Measurements from ENCODE around the gene CDC20. TPM values are rescaled to one million over a fixed set of nuclear protein-coding genes. Genes with fewer than 3 reads are reported as not detected.

The CDC20 gene
- polyA plus RNA-seq, 1 donor = 20.7 TPM

DNA sequence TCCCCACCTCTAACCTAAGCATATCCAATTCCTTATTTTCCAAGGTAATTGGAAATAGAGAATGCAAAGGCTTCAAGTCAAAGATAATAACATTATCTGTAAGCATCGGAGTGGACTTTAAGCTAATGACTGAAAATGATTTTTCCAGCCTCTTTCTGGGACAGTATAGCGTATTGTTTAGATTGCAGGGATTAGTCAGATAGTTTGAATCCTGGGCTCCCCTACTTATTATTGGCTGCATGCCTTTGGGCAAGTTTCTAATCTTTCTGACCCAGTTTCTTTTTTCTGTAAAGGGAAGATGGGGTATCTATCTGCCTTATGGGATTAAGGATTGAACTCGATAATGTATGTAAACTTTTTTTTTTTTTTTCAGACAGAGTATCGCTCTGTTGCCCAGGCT is 1.5 kb upstream of the CDC20 start:
- Histone ChIP-seq H3K27me3 (ENCODE audit: control insufficient read depth, insufficient read depth, low read length) (no peaks in the 10 kb centered on the region), H3K4me3 (ENCODE audit: low read length) (no peak overlapping the region), H3K9me3 (ENCODE audit: control insufficient read depth, low read depth, low read length) (no peaks in the 10 kb centered on the region), H3K36me3 (ENCODE audit: control insufficient read depth, insufficient read depth, low read length) (peaks cover 17% of the 10 kb centered on the region), H3K4me1 (ENCODE audit: control insufficient read depth, insufficient read depth, low read length) (peaks cover 14% of the 10 kb centered on the region), H3K27ac (ENCODE audit: low read length) (no peak overlapping the region)
- DNase-seq = no peak
- WGBS (ENCODE audit: insufficient coverage, low lambda C conversion rate) = no CpG with 5 or more reads among the region's 4 CpGs

DNA sequence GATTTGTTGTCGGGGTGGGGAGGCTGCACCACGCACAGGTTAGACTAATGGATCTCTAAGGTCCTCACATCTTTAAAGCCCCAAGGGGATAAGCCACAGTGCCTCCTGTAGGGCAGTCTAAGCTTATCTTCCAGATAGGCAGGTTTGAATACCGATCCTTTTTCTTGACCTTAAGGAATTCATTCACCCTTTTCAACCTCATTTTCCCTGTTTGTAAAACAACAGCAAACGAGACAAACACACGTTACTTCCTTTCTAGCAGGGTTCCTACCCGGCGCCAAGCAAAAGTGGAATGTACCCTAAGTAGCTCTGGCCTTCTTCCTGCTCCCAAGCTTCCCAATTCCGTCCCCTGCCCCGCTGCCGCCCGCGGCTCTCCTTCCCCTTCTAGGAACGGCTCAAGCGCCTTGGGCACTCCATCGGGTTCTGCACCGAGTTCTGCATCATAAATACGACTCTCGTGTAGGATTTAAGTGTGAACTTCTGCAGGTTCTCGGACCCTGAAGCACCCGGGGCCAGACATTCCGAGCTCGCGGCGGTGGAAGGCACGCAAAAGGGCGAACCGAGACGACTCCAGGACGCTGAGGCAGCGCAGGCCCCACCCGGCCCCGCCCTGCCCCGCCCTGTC is 548 bp upstream of the CDC20 start:
- no CpG with 5 or more reads among the region's 33 CpGs for WGBS (ENCODE audit: insufficient coverage, low lambda C conversion rate)
- H3K9me3 ChIP-seq (ENCODE audit: control insufficient read depth, low read depth, low read length) = no peaks in the 10 kb centered on the region
- H3K4me1 ChIP-seq (ENCODE audit: control insufficient read depth, insufficient read depth, low read length) = peaks cover 14% of the 10 kb centered on the region
- peak overlapping the region; percentile 95 for H3K27ac ChIP-seq (ENCODE audit: low read length)
- peak; percentile 38 to 66 for DNase-seq
- peak overlapping the region; percentile 82 for H3K4me3 ChIP-seq (ENCODE audit: low read length)
- H3K27me3 ChIP-seq (ENCODE audit: control insufficient read depth, insufficient read depth, low read length) = no peaks in the 10 kb centered on the region
- H3K36me3 ChIP-seq (ENCODE audit: control insufficient read depth, insufficient read depth, low read length) = peaks cover 24% of the 10 kb centered on the region

DNA sequence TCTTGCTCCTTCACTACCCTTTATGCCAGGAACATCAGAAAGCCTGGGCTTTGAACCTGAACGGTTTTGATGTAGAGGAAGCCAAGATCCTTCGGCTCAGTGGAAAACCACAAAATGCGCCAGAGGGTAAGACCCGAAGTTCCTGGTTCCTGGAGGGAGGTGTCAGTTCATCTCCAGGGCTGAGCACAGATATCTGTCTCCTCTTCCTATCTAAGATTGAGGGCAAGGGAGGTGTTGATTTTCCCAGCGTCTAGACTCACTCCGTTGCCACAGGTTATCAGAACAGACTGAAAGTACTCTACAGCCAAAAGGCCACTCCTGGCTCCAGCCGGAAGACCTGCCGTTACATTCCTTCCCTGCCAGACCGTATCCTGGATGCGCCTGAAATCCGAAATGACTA is 915 bp downstream of the CDC20 start:
- no peaks in the 10 kb centered on the region for H3K27me3 ChIP-seq (ENCODE audit: control insufficient read depth, insufficient read depth, low read length)
- H3K4me3 ChIP-seq (ENCODE audit: low read length) = peak overlapping the region; percentile 82
- H3K36me3 ChIP-seq (ENCODE audit: control insufficient read depth, insufficient read depth, low read length) = peaks cover 38% of the 10 kb centered on the region
- 25% methylated on average over 2 of the region's 11 CpGs for WGBS (ENCODE audit: insufficient coverage, low lambda C conversion rate)
- DNase-seq = no peak
- no peaks in the 10 kb centered on the region for H3K9me3 ChIP-seq (ENCODE audit: control insufficient read depth, low read depth, low read length)
- peaks cover 28% of the 10 kb centered on the region for H3K4me1 ChIP-seq (ENCODE audit: control insufficient read depth, insufficient read depth, low read length)
- no peak overlapping the region for H3K27ac ChIP-seq (ENCODE audit: low read length)

DNA sequence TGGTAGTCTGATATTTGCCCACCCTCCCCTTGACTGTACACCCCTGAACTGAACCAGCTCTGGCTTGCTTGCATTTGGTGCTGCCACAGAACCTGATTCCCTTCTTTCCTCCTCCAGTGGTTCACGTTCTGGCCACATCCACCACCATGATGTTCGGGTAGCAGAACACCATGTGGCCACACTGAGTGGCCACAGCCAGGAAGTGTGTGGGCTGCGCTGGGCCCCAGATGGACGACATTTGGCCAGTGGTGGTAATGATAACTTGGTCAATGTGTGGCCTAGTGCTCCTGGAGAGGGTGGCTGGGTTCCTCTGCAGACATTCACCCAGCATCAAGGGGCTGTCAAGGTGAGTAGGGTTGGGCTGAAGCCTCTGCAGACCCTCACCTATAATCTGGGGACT is 1.8 kb downstream of the CDC20 start:
- Histone ChIP-seq H3K9me3 (ENCODE audit: control insufficient read depth, low read depth, low read length) (no peaks in the 10 kb centered on the region), H3K27me3 (ENCODE audit: control insufficient read depth, insufficient read depth, low read length) (no peaks in the 10 kb centered on the region), H3K27ac (ENCODE audit: low read length) (no peak overlapping the region), H3K36me3 (ENCODE audit: control insufficient read depth, insufficient read depth, low read length) (peaks cover 47% of the 10 kb centered on the region), H3K4me3 (ENCODE audit: low read length) (no peak overlapping the region), H3K4me1 (ENCODE audit: control insufficient read depth, insufficient read depth, low read length) (peaks cover 32% of the 10 kb centered on the region)
- WGBS (ENCODE audit: insufficient coverage, low lambda C conversion rate) = no CpG with 5 or more reads among the region's 4 CpGs
- no peak for DNase-seq

DNA sequence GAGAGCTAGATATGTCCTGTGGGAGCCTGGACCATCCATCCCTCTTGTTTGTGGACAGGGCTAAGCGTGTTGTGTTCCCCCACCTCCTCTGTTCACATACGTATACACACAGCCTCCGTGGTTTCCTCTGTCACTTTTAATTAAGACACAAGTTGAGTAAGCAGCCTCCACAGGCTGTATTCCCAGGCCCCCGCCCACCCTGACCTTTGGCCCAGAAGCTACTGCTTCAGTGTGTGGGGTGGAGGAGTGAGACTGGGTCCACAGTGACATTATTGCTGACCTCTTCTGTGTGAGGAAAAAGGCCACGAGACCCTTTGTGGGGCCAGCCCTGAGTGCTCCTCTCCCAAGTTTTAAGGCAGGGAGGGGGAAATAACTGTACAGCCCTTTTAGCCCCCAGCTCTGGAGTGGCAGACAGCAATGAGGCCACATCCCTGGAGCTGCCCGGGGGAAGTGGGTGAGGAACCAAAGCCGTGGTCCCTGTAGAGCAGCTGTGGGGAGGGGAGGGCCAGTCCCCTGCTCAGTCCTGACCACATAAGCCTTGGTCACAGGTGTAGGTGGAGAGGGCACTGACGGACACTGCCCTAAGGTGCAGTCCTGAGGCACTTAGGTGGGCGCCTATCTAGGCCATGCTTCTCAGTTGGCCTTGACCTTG is 4.6 kb downstream of the CDC20 start:
- H3K36me3 ChIP-seq (ENCODE audit: control insufficient read depth, insufficient read depth, low read length) = peaks cover 48% of the 10 kb centered on the region
- H3K4me3 ChIP-seq (ENCODE audit: low read length) = no peak overlapping the region
- peaks cover 41% of the 10 kb centered on the region for H3K4me1 ChIP-seq (ENCODE audit: control insufficient read depth, insufficient read depth, low read length)
- H3K9me3 ChIP-seq (ENCODE audit: control insufficient read depth, low read depth, low read length) = no peaks in the 10 kb centered on the region
- no peak overlapping the region for H3K27ac ChIP-seq (ENCODE audit: low read length)
- no peaks in the 10 kb centered on the region for H3K27me3 ChIP-seq (ENCODE audit: control insufficient read depth, insufficient read depth, low read length)
- peak in 1 of 2 donors; percentile 61 for DNase-seq
- WGBS (ENCODE audit: insufficient coverage, low lambda C conversion rate) = no CpG with 5 or more reads among the region's 9 CpGs

DNA sequence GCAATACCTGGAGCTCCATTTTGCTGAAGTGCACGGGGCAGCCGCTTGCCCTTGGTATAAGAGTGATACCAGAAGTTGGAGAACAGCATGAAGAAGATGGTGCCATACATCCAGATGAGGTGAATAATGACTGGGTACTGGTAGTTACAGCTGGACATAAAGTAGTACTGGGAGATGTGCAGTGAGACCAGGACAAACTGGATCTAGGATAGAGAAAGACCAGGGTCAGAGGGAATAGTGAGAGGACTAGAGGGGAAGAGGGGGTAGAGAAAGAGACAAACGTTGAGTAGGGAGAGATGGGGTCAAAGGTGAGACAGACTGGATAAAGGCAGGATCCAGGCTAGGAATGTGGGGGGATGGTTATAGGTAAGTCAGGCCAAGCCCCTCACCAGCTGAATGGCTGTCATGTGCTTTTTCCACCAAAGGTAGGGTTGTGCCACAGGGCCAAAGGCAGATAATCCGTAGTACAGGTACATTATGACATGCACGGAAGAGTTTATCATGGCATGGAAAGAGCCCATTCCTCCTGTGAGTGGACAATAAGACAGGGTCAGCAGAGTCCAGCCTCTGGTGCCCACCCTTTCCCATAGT is 5.2 kb downstream of the CDC20 start:
- Histone ChIP-seq H3K27ac (ENCODE audit: low read length) (no peak overlapping the region), H3K27me3 (ENCODE audit: control insufficient read depth, insufficient read depth, low read length) (no peaks in the 10 kb centered on the region), H3K4me1 (ENCODE audit: control insufficient read depth, insufficient read depth, low read length) (peaks cover 46% of the 10 kb centered on the region), H3K36me3 (ENCODE audit: control insufficient read depth, insufficient read depth, low read length) (peaks cover 48% of the 10 kb centered on the region), H3K4me3 (ENCODE audit: low read length) (no peak overlapping the region), H3K9me3 (ENCODE audit: control insufficient read depth, low read depth, low read length) (no peaks in the 10 kb centered on the region)
- DNase-seq = no peak
- no CpG with 5 or more reads among the region's 5 CpGs for WGBS (ENCODE audit: insufficient coverage, low lambda C conversion rate)

DNA sequence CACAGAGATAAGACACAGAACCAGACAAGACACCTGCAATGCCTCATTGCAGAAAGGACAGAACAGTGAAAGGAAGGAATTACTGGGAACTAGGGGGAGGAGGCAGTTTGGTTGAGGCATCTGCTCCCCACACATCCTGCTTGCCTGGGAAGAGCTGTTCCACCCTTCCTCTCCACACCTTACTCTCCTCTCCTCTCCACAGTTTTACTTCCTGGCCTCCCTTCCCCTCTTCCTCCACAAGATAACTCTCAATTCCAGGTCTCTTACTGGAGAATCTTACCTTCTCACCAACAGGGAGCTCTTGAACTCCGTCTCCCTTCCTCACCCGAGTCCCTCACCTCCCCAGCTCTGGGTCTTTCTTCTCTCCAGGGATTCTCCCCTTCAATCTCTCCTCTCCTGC is 6.9 kb downstream of the CDC20 start:
- Histone ChIP-seq H3K27ac (ENCODE audit: low read length) (peak overlapping the region; percentile 81), H3K27me3 (ENCODE audit: control insufficient read depth, insufficient read depth, low read length) (no peaks in the 10 kb centered on the region), H3K4me3 (ENCODE audit: low read length) (no peak overlapping the region), H3K36me3 (ENCODE audit: control insufficient read depth, insufficient read depth, low read length) (peaks cover 46% of the 10 kb centered on the region), H3K9me3 (ENCODE audit: control insufficient read depth, low read depth, low read length) (no peaks in the 10 kb centered on the region), H3K4me1 (ENCODE audit: control insufficient read depth, insufficient read depth, low read length) (peaks cover 42% of the 10 kb centered on the region)
- WGBS (ENCODE audit: insufficient coverage, low lambda C conversion rate) = 75% methylated on average over 2 of the region's 2 CpGs
- DNase-seq = no peak

DNA sequence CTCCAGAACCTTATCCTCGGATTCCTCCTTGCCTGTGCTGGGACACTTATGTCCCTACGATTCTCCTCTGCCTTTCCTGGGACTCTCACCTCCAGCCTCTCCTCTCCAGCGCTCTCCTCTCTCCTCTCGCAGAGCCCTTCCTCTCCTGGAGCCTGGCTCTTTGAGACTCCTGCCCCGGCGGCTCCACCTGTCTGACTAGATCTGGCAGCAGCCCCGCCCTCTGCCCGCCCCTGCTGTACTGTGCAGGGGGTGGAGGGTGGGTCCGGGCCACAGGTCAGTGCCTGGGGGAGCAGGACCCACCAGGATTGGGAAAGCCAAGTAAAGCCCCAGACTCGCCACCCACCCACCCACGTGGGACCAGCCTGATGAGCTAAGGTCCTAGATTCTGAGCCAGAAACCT is 7.4 kb downstream of the CDC20 start:
- H3K9me3 ChIP-seq (ENCODE audit: control insufficient read depth, low read depth, low read length) = no peaks in the 10 kb centered on the region
- peaks cover 41% of the 10 kb centered on the region for H3K36me3 ChIP-seq (ENCODE audit: control insufficient read depth, insufficient read depth, low read length)
- H3K27ac ChIP-seq (ENCODE audit: low read length) = peak overlapping the region; percentile 81
- peak; percentile 70 to 86 for DNase-seq
- H3K4me3 ChIP-seq (ENCODE audit: low read length) = peak overlapping the region; percentile 68
- peaks cover 42% of the 10 kb centered on the region for H3K4me1 ChIP-seq (ENCODE audit: control insufficient read depth, insufficient read depth, low read length)
- H3K27me3 ChIP-seq (ENCODE audit: control insufficient read depth, insufficient read depth, low read length) = no peaks in the 10 kb centered on the region
- WGBS (ENCODE audit: insufficient coverage, low lambda C conversion rate) = no CpG with 5 or more reads among the region's 11 CpGs

DNA sequence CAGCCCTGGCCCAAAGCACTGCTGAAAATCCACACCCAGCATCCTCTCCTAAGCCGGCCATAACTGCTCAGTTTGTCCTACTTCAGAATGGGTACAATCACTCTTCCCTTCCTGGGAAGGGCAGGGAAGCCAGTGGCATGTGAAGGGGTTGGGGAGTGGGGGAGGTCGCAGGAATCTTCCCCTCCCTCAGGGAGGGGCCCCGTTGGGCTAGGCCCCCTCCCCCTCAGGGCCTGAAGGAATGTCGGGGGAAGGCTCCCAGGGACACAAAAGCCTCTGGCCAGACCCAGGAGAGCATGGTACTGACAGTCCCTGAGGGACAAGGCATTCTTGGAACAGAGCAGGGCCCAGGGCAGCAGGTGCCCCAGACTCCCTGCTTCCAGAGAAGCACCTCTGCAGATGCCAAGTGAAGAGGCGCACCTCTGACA is 7.8 kb downstream of the CDC20 start:
- no peaks in the 10 kb centered on the region for H3K27me3 ChIP-seq (ENCODE audit: control insufficient read depth, insufficient read depth, low read length)
- no peak for DNase-seq
- H3K36me3 ChIP-seq (ENCODE audit: control insufficient read depth, insufficient read depth, low read length) = peaks cover 37% of the 10 kb centered on the region
- H3K9me3 ChIP-seq (ENCODE audit: control insufficient read depth, low read depth, low read length) = no peaks in the 10 kb centered on the region
- no CpG with 5 or more reads among the region's 5 CpGs for WGBS (ENCODE audit: insufficient coverage, low lambda C conversion rate)
- peaks cover 42% of the 10 kb centered on the region for H3K4me1 ChIP-seq (ENCODE audit: control insufficient read depth, insufficient read depth, low read length)
- peak overlapping the region; percentile 68 for H3K4me3 ChIP-seq (ENCODE audit: low read length)
- peak overlapping the region; percentile 81 for H3K27ac ChIP-seq (ENCODE audit: low read length)

DNA sequence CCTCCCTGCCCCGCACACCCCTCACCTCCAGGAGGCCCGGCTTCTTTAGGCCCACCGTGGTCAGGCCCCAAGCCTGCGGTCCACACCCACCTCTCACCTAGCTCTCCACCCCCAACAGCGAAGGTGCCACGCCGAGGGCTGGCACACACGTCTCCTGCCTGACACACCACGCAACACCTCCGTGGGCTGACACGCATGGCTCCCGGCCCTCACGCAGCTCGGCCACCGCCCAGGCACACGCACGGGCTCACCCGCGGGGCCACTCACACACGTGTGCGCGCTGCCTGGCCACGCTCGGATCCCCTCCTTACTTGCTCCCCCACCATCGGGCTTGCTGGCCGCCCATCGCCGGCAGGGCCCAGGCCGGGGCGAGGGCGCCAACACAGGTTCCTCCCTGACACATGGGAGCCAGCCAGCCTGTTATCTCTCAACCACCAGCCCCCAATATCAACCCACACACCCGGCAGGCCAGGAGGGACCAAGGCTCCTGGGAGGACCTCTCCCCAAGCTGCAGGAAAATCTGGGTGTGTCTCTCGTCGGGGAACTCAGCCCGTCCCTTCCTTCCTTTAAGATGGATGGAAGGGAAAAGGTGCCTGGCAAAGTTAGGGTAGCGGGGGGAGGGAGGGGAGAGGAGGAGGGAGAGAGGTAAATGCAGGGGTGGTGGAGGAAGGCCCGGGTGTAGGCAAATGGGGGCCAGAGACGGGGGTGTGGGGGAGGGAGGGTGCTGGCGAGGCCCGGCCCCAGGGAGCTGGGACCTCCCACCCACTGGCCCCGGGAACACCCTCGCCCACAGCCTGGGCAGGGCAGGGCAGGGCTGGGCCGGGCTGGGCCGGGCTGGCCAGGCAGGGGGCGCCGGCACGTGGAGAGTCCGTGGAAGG is 8.5 kb downstream of the CDC20 start:
- WGBS (ENCODE audit: insufficient coverage, low lambda C conversion rate) = no CpG with 5 or more reads among the region's 48 CpGs
- H3K9me3 ChIP-seq (ENCODE audit: control insufficient read depth, low read depth, low read length) = no peaks in the 10 kb centered on the region
- H3K36me3 ChIP-seq (ENCODE audit: control insufficient read depth, insufficient read depth, low read length) = peaks cover 30% of the 10 kb centered on the region
- DNase-seq = peak in 1 of 2 donors; percentile 68
- H3K27ac ChIP-seq (ENCODE audit: low read length) = peak overlapping the region; percentile 81
- peaks cover 42% of the 10 kb centered on the region for H3K4me1 ChIP-seq (ENCODE audit: control insufficient read depth, insufficient read depth, low read length)
- H3K27me3 ChIP-seq (ENCODE audit: control insufficient read depth, insufficient read depth, low read length) = no peaks in the 10 kb centered on the region
- peak overlapping the region; percentile 68 for H3K4me3 ChIP-seq (ENCODE audit: low read length)
